Hair follicle dermal papilla cell (primary cell): ENCODE data around the gene PCSK7. TPM values are rescaled to one million over a fixed set of nuclear protein-coding genes. Genes with fewer than 3 reads are reported as not detected.

Source experiments
- small RNA-seq: library from RNA; depleted of rRNA; stranded (forward); fragments of <200 nt; gene quantifications from one replicate; pipeline ENCODE3, GENCODE V24; 2012
- total RNA-seq: library from RNA; depleted of rRNA; stranded (reverse); fragments of >200 nt; gene quantifications from 2 replicates; pipeline ENCODE4 v1.2.3, GENCODE V29; 2012

The PCSK7 gene
- 47.7 and 55.2 TPM in 2 replicates for total RNA-seq

GRCh38 chr11:117231842-117232091, at the start of gene PCSK7:
TSS of gene PCSK7 (minus strand) at chr11:117232073. CDS start at chr11:117229844, 2,229 bp downstream.

GRCh38 chr11:117232092-117232878, 412 bp upstream of the PCSK7 start, which contains the start of gene RNF214:
TSS of gene RNF214 (plus strand) at chr11:117232671. CDS start at chr11:117234273, 1,602 bp downstream.

GRCh38 chr11:117199053-117199915, 32.6 kb downstream of the PCSK7 start, which contains the start of gene TAGLN:
TSS of gene TAGLN (plus strand) at chr11:117199370. CDS start at chr11:117203014, 3,644 bp downstream.

GRCh38 chr11:117178210-117179034, 53.5 kb downstream of the PCSK7 start, which contains the start of gene SIDT2:
TSS of gene SIDT2 (plus strand) at chr11:117178743. CDS start at chr11:117179264, 521 bp downstream.

Small RNAs within 50 kb of the gene (small RNA-seq; reads per million reads assigned to genes)
- not detected for gene RF00564

Other genes with a start within 250 kb of the PCSK7 start
- gene SIK3, start 133.6 kb downstream of the PCSK7 start, total RNA-seq, result 35.2 and 36.7 TPM in 2 replicates
- 152 and 156 TPM in 2 replicates for gene PAFAH1B2, start 87.8 kb downstream of the PCSK7 start, total RNA-seq
- gene SIDT2, start 53.3 kb downstream of the PCSK7 start, total RNA-seq, result 29.8 and 32.0 TPM in 2 replicates
- gene TAGLN, start 32.7 kb downstream of the PCSK7 start, total RNA-seq, result 2,107 and 2,771 TPM in 2 replicates
- gene RNF214, start 598 bp upstream of the PCSK7 start, total RNA-seq, result 13.8 and 16.2 TPM in 2 replicates
- gene BACE1-AS, start 59.3 kb upstream of the PCSK7 start, total RNA-seq, result 3.9 and 5.5 TPM in 2 replicates
- gene BACE1, start 84.2 kb upstream of the PCSK7 start, total RNA-seq, result 39.3 and 45.1 TPM in 2 replicates
- 34.9 and 43.2 TPM in 2 replicates for gene CEP164, start 95.8 kb upstream of the PCSK7 start, total RNA-seq